OCI-LY1 (cell line): ENCODE data around the gene GPR39.

Source experiments
- H2AFZ ChIP-seq: fragments of 200-600 bp; sonication (generic), shearing (Covaris generic); 2 replicates; pipeline ENCODE4 v1.6.0; 2014; ENCODE audit warnings: antibody characterized with exemption, mild to moderate bottlenecking, low read length
- H3F3A ChIP-seq: fragments of 200-600 bp; sonication (generic), shearing (Covaris generic); 2 replicates; pipeline ENCODE4 v1.6.0; 2014; ENCODE audit warnings: mild to moderate bottlenecking, antibody characterized with exemption, low read length, moderate library complexity; ENCODE audit not compliant: insufficient read depth
- H3K27ac ChIP-seq: fragments of 200-600 bp; sonication (generic); 2 replicates; pipeline ENCODE4 v1.5.1; 2014; ENCODE audit warnings: low read length, mixed run types, mild to moderate bottlenecking, low read depth; ENCODE audit not compliant: poor library complexity, severe bottlenecking
- H3K27me3 ChIP-seq: fragments of 200-600 bp; sonication (generic); 2 replicates; pipeline ENCODE4 v1.6.0; 2014; ENCODE audit warnings: antibody characterized with exemption, mild to moderate bottlenecking, low read length, moderate library complexity; ENCODE audit not compliant: insufficient read depth
- H3K36me3 ChIP-seq: fragments of 200-600 bp; sonication (generic); 2 replicates; pipeline ENCODE4 v1.6.1; 2014; ENCODE audit warnings: mild to moderate bottlenecking, antibody characterized with exemption, low read length, moderate library complexity, mixed read lengths; ENCODE audit not compliant: insufficient read depth
- H3K4me1 ChIP-seq: fragments of 200-600 bp; sonication (generic); 2 replicates; pipeline ENCODE4 v1.5.1; 2014; ENCODE audit warnings: mild to moderate bottlenecking, low read length, moderate library complexity; ENCODE audit not compliant: insufficient read depth, severe bottlenecking
- H3K4me2 ChIP-seq: fragments of 200-600 bp; sonication (generic), shearing (Covaris generic); 2 replicates; pipeline ENCODE4 v1.6.1; 2014; ENCODE audit warnings: low read length
- H3K4me3 ChIP-seq: fragments of 200-600 bp; sonication (generic); 2 replicates; pipeline ENCODE4 v1.5.1; 2014; ENCODE audit warnings: low read length, low read depth, mild to moderate bottlenecking, mixed read lengths; ENCODE audit not compliant: poor library complexity, severe bottlenecking
- H3K79me2 ChIP-seq: fragments of 200-600 bp; shearing (Covaris generic); 2 replicates; pipeline ENCODE4 v1.6.1; 2016; ENCODE audit warnings: mixed run types, low read length, mixed read lengths; ENCODE audit not compliant: insufficient read depth
- H3K9ac ChIP-seq: fragments of 200-600 bp; sonication (generic), shearing (Covaris generic); 2 replicates; pipeline ENCODE4 v1.6.1; 2014; ENCODE audit warnings: mild to moderate bottlenecking, low read length, mixed read lengths
- H3K9me2 ChIP-seq: fragments of 200-600 bp; sonication (generic), shearing (Covaris generic); 2 replicates; pipeline ENCODE4 v1.6.1; 2014; ENCODE audit warnings: low read depth, mild to moderate bottlenecking, low read length, mixed read lengths
- H3K9me3 ChIP-seq: fragments of 200-600 bp; shearing (Covaris generic); 2 replicates; pipeline ENCODE4 v1.6.1; 2014; ENCODE audit warnings: low read length, mixed read lengths
- H4K20me1 ChIP-seq: fragments of 200-600 bp; sonication (generic), shearing (Covaris generic); 2 replicates; pipeline ENCODE4 v1.6.0; 2016; ENCODE audit warnings: mild to moderate bottlenecking, low read length; ENCODE audit not compliant: insufficient read depth
- EZH2 ChIP-seq: fragments of 200-600 bp; sonication (generic), shearing (Covaris generic); IDR thresholded peaks from 2 replicates; pipeline ENCODE4 v1.8.0; 2017; ENCODE audit warnings: borderline replicate concordance, mixed run types, mild to moderate bottlenecking, antibody characterized with exemption, low read length, moderate library complexity, mixed read lengths
- TF ChIP-seq, protein P1 (sequence below): fragments of 200-600 bp; sonication (generic), shearing (Covaris generic); IDR thresholded peaks from 2 replicates; pipeline ENCODE4 v1.5.1; 2017; ENCODE audit warnings: mild to moderate bottlenecking, antibody characterized with exemption, low read length, moderate library complexity, mixed read lengths

The GPR39 gene

DNA sequence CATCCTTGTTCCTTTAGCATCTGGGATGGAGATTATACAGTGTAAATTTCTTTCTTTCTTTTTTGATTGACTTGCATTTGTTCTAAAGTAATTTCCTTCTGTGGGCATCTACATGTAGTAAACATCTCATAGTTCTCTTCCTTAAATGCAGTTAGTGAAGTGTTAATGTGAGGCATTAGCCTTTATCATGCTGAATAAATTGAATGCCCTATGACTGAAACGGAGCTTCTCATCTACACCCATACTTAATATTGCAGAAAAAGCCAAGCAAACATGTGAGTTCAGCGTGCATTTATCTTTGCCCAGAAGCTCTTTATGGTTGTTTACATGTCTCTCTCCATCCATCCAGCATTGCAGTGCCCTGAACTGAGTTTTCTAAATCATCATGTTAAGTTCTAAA is 195.1 kb downstream of the GPR39 start:
- Histone ChIP-seq H3K4me1 (no peaks in the 10 kb centered on the region), H3F3A (no peaks in the 10 kb centered on the region), H3K4me2 (no peak overlapping the region), H3K36me3 (no peaks in the 10 kb centered on the region), H2AFZ (no peak overlapping the region), H4K20me1 (no peaks in the 10 kb centered on the region), H3K27me3 (no peaks in the 10 kb centered on the region), H3K9me3 (no peaks in the 10 kb centered on the region), H3K79me2 (no peaks in the 10 kb centered on the region), H3K9ac (no peak overlapping the region), H3K27ac (no peak overlapping the region), H3K4me3 (no peak overlapping the region), H3K9me2 (no peaks in the 10 kb centered on the region)
- TF ChIP-seq, protein P1, sequence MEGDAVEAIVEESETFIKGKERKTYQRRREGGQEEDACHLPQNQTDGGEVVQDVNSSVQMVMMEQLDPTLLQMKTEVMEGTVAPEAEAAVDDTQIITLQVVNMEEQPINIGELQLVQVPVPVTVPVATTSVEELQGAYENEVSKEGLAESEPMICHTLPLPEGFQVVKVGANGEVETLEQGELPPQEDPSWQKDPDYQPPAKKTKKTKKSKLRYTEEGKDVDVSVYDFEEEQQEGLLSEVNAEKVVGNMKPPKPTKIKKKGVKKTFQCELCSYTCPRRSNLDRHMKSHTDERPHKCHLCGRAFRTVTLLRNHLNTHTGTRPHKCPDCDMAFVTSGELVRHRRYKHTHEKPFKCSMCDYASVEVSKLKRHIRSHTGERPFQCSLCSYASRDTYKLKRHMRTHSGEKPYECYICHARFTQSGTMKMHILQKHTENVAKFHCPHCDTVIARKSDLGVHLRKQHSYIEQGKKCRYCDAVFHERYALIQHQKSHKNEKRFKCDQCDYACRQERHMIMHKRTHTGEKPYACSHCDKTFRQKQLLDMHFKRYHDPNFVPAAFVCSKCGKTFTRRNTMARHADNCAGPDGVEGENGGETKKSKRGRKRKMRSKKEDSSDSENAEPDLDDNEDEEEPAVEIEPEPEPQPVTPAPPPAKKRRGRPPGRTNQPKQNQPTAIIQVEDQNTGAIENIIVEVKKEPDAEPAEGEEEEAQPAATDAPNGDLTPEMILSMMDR = no peak
- TF ChIP-seq EZH2 = no peak

DNA sequence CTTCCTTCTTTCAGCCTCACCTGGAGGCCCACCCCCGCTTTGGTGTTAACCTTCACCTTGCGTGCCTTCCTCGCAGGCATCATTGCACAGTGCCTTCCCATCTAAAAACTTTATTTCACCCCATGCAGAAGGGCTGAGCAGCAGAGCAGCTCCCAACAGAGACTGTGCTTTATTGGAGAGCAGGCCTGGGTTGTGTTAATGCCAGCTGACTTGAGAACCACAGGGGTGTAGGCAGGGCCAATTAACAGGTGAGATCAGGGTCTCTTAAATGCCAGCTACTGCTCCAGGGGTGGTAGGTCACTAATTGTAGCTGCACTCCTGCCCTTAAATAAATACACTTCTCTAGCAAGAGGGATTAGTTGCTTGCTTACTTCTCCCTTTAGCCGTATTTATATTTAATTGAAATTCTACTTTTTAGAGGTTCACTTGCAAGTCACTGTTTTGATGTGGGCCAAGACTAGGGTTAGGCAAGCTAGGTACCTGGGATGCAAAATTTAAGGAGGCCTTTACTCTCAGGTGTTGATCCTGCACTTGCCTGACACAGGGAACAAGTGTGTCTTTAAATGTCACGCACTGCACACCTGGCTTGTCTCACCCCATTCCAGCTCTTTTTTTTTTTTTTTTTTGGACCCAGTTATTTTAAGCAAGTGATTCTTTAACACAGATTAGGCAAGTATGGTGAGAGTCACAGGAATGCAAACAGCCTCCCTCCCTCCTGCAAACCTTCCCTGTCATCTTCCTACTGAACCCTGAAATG is 198.9 kb downstream of the GPR39 start:
- no peaks in the 10 kb centered on the region for H3K27me3 ChIP-seq
- no peak overlapping the region for H2AFZ ChIP-seq
- H3K4me3 ChIP-seq = no peak overlapping the region
- H3K36me3 ChIP-seq = no peaks in the 10 kb centered on the region
- H3K27ac ChIP-seq = no peak overlapping the region
- H3K9me3 ChIP-seq = no peaks in the 10 kb centered on the region
- H3K9me2 ChIP-seq = no peaks in the 10 kb centered on the region
- H3F3A ChIP-seq = no peaks in the 10 kb centered on the region
- H4K20me1 ChIP-seq = no peaks in the 10 kb centered on the region
- TF ChIP-seq EZH2 = no peak
- TF ChIP-seq, protein P1 = no peak
- no peak overlapping the region for H3K4me2 ChIP-seq
- no peaks in the 10 kb centered on the region for H3K4me1 ChIP-seq
- H3K79me2 ChIP-seq = no peaks in the 10 kb centered on the region
- no peak overlapping the region for H3K9ac ChIP-seq

DNA sequence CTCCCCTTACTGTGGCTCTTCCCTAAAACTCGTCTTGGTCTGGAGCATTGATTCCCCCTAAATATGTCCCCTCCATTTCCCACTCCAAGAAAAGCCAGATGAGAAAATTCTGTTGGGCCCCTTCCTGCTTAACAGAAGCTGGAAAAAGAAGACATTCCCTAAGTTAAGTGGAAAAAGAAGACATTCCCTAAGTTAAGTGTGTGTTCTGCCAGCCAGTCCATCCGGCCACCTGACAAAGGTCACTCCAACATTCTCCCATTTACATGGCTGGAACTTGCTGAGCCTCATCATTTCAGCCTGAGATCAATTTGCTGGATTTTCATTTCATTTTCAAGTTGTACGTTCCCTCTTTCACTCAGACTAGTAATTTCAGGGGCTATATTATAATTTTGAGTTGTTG is 201.4 kb downstream of the GPR39 start:
- Histone ChIP-seq H3K27me3 (no peaks in the 10 kb centered on the region; the same call in 1 of the 2 replicates), H3F3A (no peaks in the 10 kb centered on the region), H3K27ac (no peak overlapping the region), H3K4me2 (no peak overlapping the region), H2AFZ (no peak overlapping the region), H3K4me1 (no peaks in the 10 kb centered on the region), H3K9ac (no peak overlapping the region), H3K9me3 (no peaks in the 10 kb centered on the region), H3K4me3 (no peak overlapping the region), H3K36me3 (no peaks in the 10 kb centered on the region), H3K9me2 (no peaks in the 10 kb centered on the region), H4K20me1 (no peaks in the 10 kb centered on the region), H3K79me2 (no peaks in the 10 kb centered on the region)
- TF ChIP-seq EZH2 = no peak
- TF ChIP-seq, protein P1 = no peak
